ENCODE results near the gene SP2.

DNA sequence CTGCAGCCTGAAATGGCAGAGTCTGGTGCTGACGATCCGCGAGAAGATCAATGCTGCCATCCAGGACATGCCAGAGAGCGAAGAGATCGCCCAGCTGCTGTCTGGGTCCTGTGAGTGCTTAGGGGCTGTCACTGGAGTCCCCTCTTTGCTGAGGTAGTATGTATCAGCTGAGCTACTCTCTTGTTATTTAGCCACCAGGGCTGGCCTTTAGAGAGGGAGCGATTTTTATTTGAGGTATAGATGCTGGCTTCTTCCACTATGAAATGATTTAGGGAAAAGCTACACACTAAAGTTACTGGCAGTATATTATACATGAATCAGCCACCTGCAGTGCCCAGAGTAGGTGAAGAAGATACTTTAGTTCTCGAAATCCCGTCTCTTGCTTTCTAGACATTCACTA is 77.5 kb downstream of the SP2 start:
- no peak for TF ChIP-seq POLR2A (IDR thresholded peaks at IDR 0.05; ENCODE audit: low read length)
- TF ChIP-seq GATA1 (IDR thresholded peaks at IDR 0.05; ENCODE audit: low read depth, low read length) = no peak
